GM18870 (cell line): Measurements from ENCODE around the gene PARN.
A peak's percentile ranks its signal among the peaks of the same experiment; 100 is the strongest.
"Not testable (repeated sequence)": the region's sequence is repeated elsewhere in the genome, so short reads cannot be mapped to it uniquely, and the experiment has no call there.

Experiments
- ATAC-seq: cut with Tn5 transposase; IDR thresholded peaks from one replicate; pipeline ENCODE4 v1.9.1; 2021; ENCODE audit warnings: moderate library complexity; ENCODE audit not compliant: unreplicated experiment

Gene PARN

DNA sequence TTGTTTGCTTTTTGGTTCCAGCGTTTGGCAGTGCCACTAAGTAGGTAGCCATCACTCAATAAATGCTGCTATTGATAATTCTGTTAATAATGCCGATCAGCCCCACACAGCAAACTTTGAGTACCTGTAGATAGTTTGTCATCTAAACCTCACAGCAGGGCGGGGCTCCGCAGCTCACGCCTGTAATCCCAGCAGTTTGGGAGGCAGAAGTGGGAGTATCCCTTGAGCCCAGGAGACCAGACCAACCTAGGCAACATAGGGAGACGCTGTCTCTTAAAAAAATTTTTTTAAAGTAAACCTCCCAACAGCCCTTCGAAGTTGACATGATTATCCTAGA lies 4.3 kb upstream of the PARN start:
- ATAC-seq, result no peak

DNA sequence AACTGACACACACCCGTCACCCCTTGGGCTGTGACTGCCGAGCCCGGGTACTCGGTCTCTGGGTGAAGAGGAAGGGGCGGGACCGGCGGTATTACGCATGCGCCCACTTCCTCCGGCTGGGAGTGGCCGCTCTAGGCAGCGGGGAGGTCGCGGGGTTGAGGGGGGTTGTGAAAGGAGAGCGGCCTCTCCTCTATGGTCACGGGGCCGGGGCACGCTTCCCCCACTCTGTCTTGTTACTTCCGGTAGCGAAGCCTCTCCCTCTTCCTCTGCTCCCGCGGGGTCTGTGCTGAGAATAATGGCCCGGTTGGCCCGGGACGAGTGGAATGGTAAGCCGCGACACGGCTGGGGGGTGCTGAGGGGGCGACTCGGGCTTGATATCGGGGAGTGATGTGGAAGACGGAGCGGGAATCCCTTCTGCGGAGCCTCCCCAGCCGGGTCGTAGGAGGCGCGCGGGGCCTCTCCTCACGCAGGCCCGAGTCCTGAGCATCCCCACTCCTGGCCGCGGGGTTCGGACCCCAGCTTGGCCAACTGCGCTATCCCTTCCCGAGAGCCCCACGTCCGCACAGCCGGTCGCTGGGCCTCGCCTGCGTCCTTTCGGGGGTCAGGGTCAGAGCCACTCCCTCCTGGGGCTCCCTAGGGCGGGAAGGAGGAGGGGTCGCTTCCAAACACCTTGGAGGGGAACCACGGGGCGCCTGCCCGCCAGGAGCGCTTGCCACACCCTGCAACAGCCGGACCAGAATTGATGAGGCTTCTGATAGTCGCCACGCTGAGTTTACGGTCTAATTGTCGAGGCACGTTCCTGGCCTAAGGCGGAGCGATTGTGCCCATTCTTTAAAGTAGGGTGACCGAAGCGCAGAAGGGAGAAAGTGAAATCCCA lies 2.9 kb upstream of the PARN start, which contains the start of gene BFAR:
BFAR (plus strand) TSS at position 259 of the 877 bp plus-strand sequence. CDS start 11,396 bp downstream, outside the sequence.
- peak; percentile 58 for ATAC-seq

DNA sequence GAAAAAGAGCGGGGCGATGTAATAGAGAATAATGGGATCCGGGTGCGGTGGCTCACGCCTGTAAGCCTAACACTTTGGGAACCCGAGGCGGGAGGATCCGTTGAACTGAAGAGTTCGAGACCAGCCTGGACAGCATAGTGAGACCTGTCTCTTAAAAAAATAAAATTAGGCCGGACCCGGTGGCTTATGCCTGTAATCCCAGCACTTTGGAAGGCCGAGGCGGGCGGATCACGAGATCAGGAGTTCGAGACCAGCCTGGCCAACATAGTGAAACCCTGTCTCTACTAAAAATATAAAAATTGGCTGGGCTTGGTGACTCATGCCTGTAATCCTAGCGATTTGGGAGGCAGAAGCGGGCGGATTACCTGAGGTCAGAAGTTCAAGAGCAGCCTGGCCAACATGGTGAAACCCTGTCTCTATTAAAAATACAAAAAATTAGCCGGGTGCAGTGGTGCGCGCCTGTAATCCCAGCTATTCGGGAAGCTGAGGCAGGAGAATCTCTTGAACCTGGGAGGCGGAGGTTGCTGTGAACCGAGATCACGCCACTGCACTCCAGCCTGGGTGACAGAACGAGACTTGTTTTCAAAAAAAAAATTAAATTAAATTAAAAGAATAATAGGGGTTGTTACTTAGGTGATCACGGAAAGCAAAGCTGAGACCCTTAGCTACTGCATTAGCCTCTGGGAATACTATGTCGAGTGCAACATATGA lies 715 bp upstream of the PARN start:
- ATAC-seq, result not testable (repeated sequence)

DNA sequence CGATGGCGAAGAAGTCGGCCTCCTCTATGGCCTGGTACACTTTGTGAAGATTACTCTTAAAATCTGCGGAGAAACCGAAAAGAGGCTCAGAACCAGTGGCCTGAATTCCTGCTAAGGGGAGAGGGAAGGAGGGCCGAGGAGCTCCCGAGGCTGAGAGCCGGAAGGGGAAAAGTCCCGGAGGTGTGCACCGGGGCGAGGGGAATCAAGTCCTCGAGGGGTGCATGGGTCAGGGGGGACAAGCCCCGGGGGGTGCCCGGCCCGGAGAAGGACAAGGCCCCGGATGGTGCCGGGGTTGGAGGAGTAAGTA lies 495 bp downstream of the PARN start:
- no peak for ATAC-seq

DNA sequence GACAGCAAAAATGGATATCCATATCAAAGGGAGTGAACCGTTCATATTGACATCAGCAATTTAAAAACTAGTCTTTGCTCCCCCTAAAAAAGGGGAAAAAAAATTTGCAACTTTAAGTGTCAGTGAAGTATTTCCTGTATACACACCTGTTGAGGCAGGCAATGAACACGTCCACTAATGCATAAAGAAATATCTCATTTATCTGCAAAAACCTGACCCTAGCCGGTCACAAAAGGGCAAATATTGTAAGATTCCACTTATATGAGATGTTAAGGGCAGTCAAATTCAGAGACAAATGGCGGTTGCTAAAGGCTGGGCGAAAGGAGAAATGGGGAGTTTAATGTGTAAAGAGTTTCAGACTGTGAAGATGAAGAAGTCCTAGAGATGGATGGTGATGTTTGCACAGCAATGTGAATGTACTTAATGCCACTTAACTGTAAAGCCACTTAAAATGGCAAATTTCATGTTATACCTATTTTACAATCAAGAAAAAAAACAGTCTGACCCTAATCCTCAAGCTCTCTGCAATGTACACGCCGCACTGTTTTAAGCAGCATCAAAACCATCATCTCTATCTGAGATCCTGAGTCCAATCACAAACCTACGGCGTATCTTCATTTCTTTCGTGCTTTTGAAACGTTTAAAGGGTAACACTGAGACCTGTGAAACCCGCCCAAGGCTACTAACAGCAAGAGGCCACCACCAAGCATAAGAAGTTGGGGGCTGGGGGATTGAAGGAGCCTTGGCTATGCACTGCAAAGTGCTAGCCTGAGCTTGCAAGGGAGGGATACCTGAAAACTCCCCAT lies 1.1 kb downstream of the PARN start:
- no peak for ATAC-seq

DNA sequence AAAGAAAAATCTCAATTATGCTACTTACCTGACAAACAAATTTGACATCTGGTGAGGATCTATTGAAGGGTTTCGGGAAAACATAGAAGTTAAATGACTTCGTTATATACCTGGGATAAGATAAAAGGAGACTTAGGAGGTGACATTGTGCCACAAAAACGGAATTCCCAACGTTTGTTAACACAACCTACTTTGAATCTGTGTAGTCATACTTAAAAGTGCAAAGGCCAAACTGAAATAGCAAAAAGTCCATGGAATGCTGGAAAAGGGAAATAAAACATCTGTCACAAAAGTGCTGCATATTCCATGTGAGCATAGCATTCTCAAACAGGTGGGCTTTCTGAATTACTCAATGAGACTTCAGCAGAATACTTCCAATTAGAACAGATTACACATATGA lies 3.0 kb downstream of the PARN start:
- no peak for ATAC-seq

DNA sequence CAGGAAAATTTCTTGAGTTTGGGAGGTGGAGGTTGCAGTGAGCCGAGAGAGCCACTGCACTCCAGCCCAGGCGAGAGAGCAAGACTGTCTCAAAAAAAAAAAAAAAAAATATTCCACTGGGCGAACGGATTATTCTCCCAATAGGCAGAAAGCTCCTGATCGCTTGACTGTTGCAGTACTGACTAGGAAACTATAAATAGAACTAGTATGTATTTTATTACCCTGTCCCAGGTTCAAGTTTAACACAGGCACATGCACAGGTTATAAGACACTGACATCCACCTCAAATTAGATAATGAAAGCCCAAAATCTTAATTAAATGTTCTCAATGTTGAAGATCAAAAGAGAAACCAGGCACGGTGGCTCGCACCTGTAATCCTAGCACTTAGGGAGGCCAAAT lies 11.5 kb downstream of the PARN start:
- ATAC-seq, result no peak

DNA sequence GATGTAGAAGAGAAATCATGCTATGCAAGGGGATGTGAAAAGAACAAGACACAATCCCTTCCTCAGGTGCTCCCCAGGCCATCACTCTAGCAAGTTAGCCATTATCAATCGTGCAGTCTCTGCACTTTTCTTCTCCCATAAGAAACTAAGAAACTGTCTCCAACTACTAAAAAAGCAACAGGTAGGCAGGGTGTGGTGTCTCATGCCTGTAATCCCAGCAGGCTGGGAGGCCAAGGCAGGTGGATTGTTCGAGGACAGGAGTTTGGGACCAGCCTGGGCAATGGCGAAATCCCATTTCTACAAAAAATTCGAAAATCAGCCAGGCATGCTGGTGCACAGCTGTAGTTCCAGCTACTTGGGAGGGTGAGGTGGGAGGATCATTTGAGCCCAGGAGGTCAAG lies 13.8 kb downstream of the PARN start:
- no peak for ATAC-seq

DNA sequence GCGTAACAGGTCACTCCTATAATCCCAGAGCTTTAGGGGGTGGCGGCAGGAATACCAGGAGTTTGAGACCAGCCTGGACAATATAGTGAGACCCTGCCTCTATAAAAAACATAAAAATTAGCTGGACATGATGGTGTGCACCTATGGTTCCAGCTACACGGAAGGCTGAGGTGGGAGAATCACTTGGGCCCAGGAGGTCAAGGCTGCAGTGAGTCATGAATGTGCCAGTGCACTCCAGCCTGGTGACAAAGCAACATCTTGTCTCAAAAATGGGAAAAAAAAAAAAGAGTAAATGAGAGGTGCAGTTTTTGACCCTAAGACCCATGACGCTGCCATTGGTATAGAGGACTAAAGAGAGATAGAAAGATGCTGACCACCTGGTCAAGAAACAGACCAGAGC lies 16.1 kb downstream of the PARN start:
- no peak for ATAC-seq

DNA sequence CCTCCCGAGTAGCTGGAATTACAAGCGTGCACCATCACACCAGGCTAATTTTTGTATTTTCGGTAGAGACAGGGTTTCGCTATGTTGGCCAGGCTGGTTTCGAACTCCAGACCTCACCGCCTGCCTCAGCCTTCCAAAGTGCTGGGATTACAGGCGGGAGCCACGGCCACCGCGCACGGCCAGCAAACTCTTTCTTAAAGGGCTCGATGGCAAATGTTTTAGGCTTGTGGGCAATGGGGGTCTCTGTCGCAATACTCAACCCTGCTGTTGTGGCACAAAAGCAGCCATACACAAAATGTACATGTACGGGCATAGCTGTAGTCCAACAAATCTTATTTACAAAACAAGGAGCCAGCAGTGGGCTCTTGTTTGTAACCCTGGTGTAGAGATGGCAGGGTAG lies 18.4 kb downstream of the PARN start:
- ATAC-seq, result no peak

DNA sequence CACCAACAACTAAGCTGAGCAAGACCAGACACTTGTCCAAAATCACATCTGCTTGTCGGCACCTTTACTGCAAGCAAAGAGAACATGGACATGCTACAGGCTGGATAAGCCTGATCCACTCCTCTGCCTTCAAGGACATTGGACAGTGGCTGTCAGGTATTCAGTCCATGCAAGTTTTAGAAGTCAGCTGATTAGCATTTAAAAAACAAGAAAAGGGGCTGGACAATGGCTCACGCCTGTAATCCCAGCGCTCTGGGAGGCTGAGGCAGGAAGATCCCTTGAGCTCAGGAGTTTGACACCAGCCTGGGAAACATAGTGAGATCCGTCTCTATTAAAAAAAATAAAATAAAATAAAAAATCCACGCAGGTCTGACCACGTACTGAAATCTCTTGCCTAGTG lies 20.3 kb downstream of the PARN start:
- no peak for ATAC-seq

DNA sequence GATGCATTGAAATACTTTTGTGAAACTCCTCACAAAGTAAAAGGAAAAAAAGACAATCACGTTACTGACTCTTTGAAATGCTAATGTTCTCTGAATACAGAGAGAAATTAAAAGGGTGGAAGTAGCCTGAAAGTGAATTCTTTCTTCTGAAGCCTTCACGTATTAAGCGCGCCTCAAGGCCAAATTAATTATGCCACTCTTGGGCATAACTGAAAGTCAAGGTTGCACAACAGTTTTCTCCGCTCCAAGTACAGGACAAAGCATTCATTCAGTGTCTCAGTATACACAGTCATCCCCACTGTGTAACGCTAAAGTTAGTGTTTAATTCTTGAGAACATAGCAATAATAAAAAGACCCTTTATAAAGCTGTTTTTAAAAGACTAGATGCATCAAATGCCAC lies 21.5 kb downstream of the PARN start:
- ATAC-seq, result no peak

DNA sequence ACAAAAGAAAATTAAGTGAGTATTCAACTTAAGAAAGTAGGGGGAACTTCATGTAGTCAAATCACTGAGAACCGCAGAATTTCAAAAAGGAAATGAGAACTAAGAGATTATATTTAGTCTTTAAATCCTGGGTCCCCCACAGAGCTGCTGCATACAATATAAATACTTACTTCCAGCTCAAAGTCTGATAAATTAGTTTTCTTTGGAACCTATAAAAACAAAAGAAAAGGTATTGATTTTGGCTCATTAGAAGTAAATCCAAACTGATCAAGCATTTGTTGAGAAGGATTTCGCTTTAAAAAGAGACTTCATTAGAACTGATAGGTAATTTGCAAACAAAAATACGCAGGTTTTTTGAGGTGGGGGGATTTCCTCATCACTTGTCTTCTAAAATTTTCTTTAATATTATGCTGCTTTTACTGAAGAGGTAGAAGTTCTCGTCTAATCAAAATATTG lies 21.9 kb downstream of the PARN start:
- no peak for ATAC-seq

DNA sequence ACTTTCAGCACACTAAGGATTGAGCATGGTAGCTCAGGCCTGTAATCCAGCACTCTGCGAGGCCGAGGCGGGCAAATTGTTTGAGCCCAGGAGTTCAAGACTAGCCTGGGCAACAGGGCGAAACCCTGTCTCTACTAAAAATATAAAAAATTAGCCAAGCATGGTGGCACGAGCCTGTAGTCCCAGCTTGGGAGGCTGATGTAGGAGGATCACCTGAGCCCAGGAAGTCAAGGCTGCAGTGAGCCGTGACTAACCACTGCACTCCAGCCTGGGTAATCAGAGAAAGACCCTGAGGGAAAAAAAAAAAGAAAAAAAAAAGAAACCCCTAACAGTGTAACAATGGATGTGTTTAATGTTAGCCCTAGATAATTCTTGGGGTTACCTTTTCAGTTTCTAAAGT lies 24.0 kb downstream of the PARN start:
- no peak for ATAC-seq

DNA sequence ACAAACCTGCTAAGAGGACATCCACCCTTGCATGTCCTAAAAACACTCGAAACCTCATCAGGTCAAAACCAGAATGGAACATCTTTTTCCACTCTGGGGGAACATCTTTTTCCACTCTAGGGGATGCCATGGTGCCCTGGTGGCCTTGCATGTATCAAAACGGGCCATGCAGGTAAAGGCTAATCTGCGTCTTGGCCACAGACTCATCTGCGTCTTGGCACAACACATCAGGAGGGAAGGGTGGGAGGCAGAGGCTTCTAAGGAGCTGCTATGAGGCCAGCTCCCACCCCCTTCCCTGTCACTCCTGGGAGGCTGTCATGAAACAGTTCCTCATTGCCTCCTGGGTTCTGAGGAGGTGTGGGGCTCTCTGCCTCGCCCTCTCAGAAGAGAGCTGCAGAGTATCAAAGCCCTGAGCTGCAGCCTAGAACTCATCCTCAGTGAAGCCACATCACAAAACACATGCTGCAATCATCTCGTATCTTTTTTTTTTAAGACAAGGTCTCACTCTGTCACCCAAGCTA lies 27.6 kb downstream of the PARN start:
- no peak for ATAC-seq

DNA sequence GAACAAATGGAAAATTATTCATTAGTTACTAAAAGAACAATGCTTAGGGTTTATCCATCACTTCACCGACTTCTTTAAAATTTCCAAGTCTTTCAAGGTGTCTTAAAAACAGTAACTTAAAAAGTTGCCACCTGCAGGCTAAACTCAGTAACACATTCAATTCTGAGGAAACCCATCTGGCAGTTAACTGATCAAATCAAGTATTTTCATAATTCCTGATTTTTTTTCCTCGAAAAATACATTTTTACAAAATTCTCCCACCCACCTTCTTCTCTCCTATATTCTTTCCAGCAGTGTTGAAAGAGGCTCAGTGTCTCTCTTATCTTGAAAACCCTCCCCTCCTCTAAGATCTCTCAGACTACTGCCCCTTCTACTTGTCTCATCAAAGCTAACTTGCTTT lies 29.9 kb downstream of the PARN start:
- ATAC-seq, result no peak

DNA sequence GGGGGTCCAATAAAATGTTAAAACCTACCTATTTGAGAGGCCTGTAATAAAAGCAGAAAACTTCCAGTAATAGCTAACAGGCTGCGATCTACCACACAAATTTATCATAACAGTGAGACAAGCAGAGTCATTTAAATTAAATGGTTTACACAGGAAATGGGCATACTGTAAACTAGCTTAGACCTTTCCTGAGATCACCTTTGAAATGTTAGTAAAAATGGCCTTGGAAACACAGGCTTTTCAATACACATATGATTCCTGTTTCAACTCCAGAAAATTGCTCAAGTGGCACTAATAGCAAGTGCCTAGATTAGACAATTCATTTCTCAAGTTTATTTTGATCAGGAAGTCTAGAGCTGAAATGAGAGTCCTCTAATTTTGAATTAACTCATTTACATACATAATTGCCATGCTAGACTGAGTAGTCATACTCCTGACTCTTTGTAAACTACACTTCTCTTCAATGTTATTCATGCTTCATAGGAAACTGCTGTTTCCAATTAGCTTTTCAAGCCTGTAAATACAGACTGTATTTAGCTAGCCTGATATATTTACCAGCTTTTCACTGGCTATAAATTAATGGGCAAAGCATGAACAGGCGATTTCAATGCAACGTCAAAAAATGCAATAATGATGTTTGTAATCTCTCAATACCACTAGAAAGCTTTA lies 43.3 kb downstream of the PARN start:
- no peak for ATAC-seq

DNA sequence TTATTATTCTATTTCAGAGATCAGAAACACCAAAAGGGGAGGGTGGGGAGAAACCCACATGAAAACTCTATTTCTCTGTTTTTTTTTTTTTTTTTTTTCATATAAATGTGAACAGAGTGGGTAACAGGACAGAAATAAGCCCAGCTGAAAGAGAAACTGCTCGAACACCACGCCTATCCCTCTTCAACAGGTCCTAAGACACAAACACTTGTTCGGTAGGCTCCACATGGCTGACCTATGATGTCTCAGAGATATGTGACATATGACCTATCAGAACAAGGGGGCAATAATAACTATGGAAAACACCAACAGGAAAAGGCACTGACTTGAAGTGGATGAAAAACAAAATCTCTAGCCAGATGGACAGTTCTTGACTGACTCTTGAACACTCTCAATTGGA lies 44.8 kb downstream of the PARN start:
- ATAC-seq, result no peak

DNA sequence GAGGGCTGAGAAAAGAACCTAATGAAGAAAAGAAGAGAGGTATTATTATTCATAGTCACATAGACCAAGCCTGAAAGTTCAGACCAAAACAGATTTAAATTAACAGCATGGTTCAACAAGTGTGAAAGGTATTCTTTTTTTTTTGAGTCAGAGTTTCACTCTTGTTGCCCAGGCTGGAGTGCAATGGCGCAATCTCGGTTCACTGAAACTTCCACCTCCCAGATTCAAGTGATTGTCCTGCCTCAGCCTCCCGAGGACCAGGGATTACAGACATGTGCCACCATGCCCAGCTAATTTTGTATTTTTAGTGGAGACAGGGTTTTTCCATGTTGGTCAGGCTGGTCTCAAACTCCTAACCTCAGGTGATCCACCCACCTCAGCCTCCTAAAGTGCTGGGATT lies 49.1 kb downstream of the PARN start:
- ATAC-seq, result not testable (repeated sequence)

DNA sequence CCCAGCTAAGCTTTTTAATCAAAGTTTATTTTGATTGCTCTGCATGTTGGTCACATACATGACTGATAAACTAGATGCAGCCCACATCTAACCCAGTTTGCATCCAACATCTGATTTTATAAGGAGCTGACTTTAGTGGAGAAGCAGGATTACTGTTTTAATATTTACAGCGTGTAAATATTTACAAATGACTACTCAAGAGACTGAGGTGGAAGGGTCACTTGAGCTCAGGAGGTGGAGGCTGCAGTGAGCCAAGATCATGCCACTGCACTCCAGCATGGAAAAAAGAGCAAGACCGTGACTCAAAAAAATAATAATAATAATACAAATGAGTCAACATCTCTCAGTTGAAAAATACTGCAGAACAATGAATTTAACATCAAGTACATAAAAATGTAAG lies 50.8 kb downstream of the PARN start:
- ATAC-seq, result no peak

DNA sequence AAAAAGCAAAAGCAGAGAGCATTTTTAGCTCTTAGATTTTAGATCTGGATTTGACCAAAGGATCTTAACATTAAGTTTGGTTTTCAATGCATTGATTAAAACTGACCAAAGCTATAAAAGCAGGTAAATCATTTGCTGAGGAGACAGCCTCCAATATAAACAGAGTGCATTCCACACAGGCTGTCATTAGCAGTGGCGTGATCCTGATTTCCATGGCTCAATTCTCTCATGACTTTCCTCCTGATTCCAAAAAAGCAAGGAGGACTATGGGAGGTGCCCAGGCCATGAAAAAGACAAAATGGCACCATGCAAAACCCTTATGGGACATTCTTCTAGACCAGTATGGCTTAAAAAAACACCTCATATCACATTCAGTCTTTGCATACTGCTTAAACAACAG lies 53.5 kb downstream of the PARN start:
- no peak for ATAC-seq
